GM19099 (cell line): ENCODE measurements around the gene ZSCAN1.

ENCODE experiments used
- POLR2A ChIP-seq: IDR thresholded peaks from 3 replicates; pipeline ENCODE4 v1.6.1; 2011; ENCODE audit warnings: low read depth; ENCODE audit not compliant: insufficient read length; ENCODE audit errors: extremely low read depth

ZSCAN1 gene

GRCh38 chr19:58054901-58055874, 21.4 kb downstream of the ZSCAN1 start:
- no peak for TF ChIP-seq POLR2A

- TF ChIP-seq POLR2A, result no peak
Measured at GRCh38 chr19:58056261-58056660, 22.4 kb downstream of the ZSCAN1 start.

DNA sequence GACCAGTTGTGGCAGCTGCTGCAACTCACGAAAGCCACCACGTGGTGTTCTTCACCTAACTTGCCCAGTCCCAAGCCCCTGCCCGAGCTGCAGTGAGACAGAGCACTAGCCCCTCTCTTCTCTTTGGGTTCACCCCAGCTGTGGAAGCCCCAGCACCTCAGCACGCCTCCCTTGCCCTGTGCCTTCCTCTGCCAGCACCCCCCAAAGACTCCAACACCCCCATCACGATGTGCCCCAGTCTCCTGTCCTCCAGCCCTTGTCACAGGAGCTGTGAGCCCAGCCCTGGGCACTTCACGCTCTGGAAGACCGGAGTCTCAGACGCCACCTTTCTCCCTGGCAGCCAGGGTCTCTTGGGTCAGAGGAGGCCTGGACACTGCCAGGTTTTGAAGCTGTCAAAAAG, 23.0 kb downstream of the ZSCAN1 start:
- TF ChIP-seq POLR2A, result no peak

- TF ChIP-seq POLR2A, result no peak
Measured at GRCh38 chr19:58058467-58058866, 24.6 kb downstream of the ZSCAN1 start.

GRCh38 chr19:58059003-58059670, 25.3 kb downstream of the ZSCAN1 start, which contains the start of gene ZNF135:
Gene ZNF135 (plus strand): TSS chr19:58059282. CDS start chr19:58060003, 721 bp downstream.
- no peak for TF ChIP-seq POLR2A

DNA sequence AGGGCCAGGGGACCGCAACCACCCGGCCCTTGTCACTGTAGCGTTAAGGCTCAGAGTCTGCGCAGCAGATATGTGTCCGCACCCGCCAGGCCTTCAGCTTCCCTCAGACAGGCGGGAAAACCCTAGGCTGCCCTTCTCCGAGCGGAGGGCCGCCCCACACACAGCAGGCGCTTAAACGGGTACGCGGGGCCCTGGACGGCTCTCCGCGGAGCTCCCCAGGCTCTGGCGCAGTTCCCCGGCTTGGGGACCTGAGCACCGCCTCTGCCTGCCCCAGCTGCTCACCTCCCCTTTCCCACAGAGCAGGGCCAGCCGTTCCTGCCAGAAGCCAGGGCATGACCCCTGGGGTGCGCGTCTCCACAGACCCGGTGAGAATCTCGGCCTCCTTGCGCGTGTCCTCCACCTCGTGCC, 25.9 kb downstream of the ZSCAN1 start:
- TF ChIP-seq POLR2A, result no peak

- TF ChIP-seq POLR2A, result no peak
Measured at GRCh38 chr19:58060231-58060630, 26.4 kb downstream of the ZSCAN1 start.

GRCh38 chr19:58063712-58064111, 29.9 kb downstream of the ZSCAN1 start:
- no peak for TF ChIP-seq POLR2A

GRCh38 chr19:58067240-58067912, 33.6 kb downstream of the ZSCAN1 start:
- TF ChIP-seq POLR2A, result no peak

DNA sequence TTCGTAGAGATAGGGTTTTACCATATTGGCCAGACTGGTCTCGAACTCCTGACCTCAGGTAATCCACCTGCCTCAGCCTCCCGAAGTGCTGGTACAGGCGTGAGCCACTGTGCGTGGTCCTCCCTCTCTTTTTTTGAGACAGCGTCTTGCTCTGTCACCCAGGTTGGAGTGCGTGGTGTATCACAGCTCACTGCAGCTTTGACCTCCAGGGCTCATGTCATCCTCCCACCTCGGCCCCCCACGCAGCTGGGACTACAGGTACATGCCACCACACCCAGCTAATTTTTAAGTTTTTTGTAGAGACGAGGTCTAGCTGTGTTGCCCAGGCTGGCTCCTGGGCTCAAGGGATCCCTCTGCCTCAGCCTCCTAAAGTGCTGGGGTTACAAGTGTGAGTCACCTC, 46.0 kb downstream of the ZSCAN1 start:
- TF ChIP-seq POLR2A, result no peak

GRCh38 chr19:58083021-58083420, 49.2 kb downstream of the ZSCAN1 start:
- no peak for TF ChIP-seq POLR2A

- TF ChIP-seq POLR2A, result no peak
Measured at GRCh38 chr19:58084596-58085347, 50.9 kb downstream of the ZSCAN1 start.

DNA sequence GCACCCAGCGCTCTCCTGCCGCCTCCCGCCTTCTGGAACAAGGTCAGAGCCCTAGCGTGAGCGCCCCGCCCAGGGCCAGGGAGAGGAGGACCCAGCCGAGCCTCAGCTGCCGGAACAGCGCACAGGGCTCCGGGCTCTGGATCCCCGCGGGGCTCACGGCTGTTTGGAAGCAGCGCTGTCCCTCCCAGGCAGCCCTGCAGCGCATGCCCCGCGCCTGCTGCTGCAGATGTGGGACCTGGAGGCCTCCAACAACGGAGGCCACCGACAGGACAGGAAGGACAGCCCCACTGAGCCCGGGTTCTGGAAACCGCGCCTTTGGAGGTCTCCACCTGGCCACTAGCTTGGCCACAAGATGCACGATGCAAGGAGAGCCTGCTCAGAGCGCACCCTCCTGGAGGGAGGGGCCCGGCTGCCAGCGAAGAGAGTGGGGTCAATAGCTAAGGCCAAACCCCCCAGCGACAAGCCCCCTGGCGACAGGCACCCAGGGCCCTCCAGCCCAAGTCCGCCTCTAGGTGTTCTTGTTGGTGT, 51.6 kb downstream of the ZSCAN1 start:
- no peak for TF ChIP-seq POLR2A

DNA sequence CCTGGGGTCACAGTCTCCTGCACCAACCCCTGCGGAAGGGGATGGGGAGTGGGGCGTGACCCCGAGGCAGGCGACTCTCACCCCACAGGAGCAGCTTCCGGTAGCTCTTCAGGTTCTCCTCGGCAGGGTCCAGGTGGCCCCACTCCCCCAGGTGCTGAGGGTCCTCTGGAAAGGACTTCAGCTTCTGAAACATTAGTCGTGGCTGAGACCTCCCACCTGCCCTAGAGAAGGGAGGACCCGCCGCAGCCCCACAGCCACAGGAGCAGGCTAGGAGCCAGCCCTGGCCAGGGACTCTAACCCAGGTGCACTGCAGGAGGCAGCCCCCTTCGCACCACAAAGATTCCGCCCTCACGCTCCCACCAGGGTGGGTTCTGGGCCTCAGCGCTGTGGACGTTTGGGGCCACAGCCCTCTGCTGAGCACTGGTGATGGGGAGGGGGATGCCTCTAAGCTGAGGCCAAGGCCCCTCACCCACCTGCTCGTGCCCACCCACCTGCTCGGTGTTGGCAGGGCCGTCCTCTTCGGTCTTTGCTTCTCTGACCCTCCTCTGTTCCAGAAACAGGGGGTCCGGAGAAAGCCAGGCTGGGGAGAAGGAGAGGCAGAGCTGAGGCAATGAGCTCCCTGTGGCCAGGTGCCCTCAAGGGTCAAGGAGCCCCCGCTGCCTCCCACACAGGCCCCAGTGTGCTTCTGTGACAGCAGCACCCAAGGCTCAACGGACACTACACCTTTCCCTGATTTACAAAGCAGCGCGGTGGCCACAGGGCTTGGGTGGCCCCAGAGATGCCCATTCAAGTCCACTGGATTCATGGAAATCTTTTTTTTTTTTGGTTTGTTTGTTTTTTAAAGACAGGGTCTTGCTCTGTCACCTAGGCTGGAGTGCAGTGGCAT, 53.2 kb downstream of the ZSCAN1 start:
- no peak for TF ChIP-seq POLR2A

DNA sequence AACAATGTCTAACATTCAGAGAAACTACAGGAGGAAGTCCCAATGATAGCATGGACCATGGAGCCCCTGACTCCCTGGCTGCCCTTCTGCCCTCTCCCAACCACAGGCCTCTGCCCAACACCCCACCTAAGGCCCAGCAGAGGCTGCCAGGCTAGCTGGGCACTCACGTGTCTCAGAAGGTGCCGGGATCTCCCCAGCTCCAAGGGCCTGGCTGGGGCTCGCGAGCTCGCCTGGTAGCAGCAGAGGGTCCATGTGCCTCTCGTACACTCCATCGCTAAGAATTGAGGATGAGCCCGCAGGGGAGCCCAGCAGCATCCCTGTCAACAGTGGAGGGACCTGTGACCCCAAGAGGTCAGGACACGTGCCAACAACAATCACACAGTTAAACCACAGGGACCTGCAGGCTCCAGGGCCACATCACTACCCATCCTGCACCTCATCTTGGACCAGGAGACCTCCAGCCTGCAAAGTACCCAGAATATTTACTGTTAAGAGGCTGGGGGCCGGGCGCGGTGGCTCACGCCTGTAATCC, 54.8 kb downstream of the ZSCAN1 start:
- TF ChIP-seq POLR2A, result no peak
